ENCODE data around the gene WDPCP. TPM values are rescaled to one million over a fixed set of nuclear protein-coding genes. Genes with fewer than 3 reads are reported as not detected.

The WDPCP gene
- polyA plus RNA-seq, 1 donor from 2014 or later = 8.9 TPM

DNA sequence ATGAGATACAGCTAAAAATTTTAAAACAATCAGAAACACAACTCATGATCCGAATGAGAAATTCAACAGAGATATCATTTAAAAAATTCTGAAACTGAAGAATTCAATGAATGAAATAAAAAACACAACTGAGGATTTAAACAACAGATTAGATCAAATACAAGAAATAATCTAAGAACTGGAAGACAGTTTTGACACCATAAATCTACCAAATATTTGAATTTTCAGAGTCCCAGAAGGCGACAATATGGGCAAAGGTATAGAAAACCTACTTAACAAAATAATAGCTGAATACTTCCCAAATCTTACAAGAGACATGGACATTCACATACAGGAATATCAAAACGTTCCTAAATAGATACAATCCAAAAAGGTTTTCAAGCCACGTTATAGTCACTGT, 315.7 kb downstream of the WDPCP start:
- TF ChIP-seq SMC3 (conservative IDR thresholded peaks at IDR 0.05; ENCODE audit: poor library complexity) (no peak), EP300 (conservative IDR thresholded peaks at IDR 0.05; ENCODE audit: poor library complexity, severe bottlenecking) (no peak), TAF1 (IDR thresholded peaks at IDR 0.05; ENCODE audit: low read depth) (no peak), MXI1 (conservative IDR thresholded peaks at IDR 0.05; ENCODE audit: poor library complexity, severe bottlenecking) (no peak), CTCF (IDR thresholded peaks at IDR 0.05; ENCODE audit: poor library complexity, severe bottlenecking) (no peak), EZH2 (IDR thresholded peaks at IDR 0.05; ENCODE audit: borderline replicate concordance, insufficient read depth, low read length, poor library complexity, severe bottlenecking) (no peak), RAD21 (conservative IDR thresholded peaks at IDR 0.05) (no peak), REST (IDR thresholded peaks at IDR 0.05; ENCODE audit: borderline replicate concordance) (no peak), POLR2AphosphoS5 (IDR thresholded peaks at IDR 0.05) (no peak)
- Histone ChIP-seq H3K9me3 (ENCODE audit: low read length) (no peaks in the 10 kb centered on the region), H3K4me2 (ENCODE audit: low read length) (no peak overlapping the region), H2AFZ (ENCODE audit: low read depth, low read length) (no peak overlapping the region), H3K27ac (ENCODE audit: low read length) (no peak overlapping the region), H3K9me2 (ENCODE audit: insufficient read depth, low read length) (no peaks in the 10 kb centered on the region), H3K4me3 (ENCODE audit: low read length) (no peak overlapping the region), H3K27me3 (ENCODE audit: insufficient read depth, low read depth, low read length) (no peaks in the 10 kb centered on the region), H3K79me2 (replicated peaks; ENCODE audit: insufficient read depth, low read length) (no peaks in the 10 kb centered on the region), H3K9ac (ENCODE audit: low read length) (no peak overlapping the region), H4K20me1 (ENCODE audit: insufficient read depth) (no peaks in the 10 kb centered on the region), H3F3A (ENCODE audit: insufficient read depth, low read length, poor library complexity, severe bottlenecking) (no peaks in the 10 kb centered on the region), H3K36me3 (ENCODE audit: insufficient read depth, low read length) (no peaks in the 10 kb centered on the region)

GRCh38 chr2:63270717-63271116, 317.6 kb downstream of the WDPCP start:
- no peak for TF ChIP-seq REST (IDR thresholded peaks at IDR 0.05; ENCODE audit: borderline replicate concordance)
- TF ChIP-seq TAF1 (IDR thresholded peaks at IDR 0.05; ENCODE audit: low read depth) = no peak
- TF ChIP-seq RAD21 (conservative IDR thresholded peaks at IDR 0.05) = no peak
- no peak for TF ChIP-seq POLR2AphosphoS5 (IDR thresholded peaks at IDR 0.05)
- no peak for TF ChIP-seq MXI1 (conservative IDR thresholded peaks at IDR 0.05; ENCODE audit: poor library complexity, severe bottlenecking)
- TF ChIP-seq CTCF (IDR thresholded peaks at IDR 0.05; ENCODE audit: poor library complexity, severe bottlenecking) = no peak
- TF ChIP-seq SMC3 (conservative IDR thresholded peaks at IDR 0.05; ENCODE audit: poor library complexity) = no peak
- no peak for TF ChIP-seq EZH2 (IDR thresholded peaks at IDR 0.05; ENCODE audit: borderline replicate concordance, insufficient read depth, low read length, poor library complexity, severe bottlenecking)
- TF ChIP-seq EP300 (conservative IDR thresholded peaks at IDR 0.05; ENCODE audit: poor library complexity, severe bottlenecking) = no peak
- Histone ChIP-seq H3K79me2 (replicated peaks; ENCODE audit: insufficient read depth, low read length) (no peaks in the 10 kb centered on the region), H3K9ac (ENCODE audit: low read length) (no peak overlapping the region), H3K4me3 (ENCODE audit: low read length) (no peak overlapping the region), H3K4me2 (ENCODE audit: low read length) (no peak overlapping the region), H3F3A (ENCODE audit: insufficient read depth, low read length, poor library complexity, severe bottlenecking) (no peaks in the 10 kb centered on the region), H4K20me1 (ENCODE audit: insufficient read depth) (no peaks in the 10 kb centered on the region), H3K9me2 (ENCODE audit: insufficient read depth, low read length) (no peaks in the 10 kb centered on the region), H3K9me3 (ENCODE audit: low read length) (no peaks in the 10 kb centered on the region), H2AFZ (ENCODE audit: low read depth, low read length) (no peak overlapping the region), H3K27me3 (ENCODE audit: insufficient read depth, low read depth, low read length) (no peaks in the 10 kb centered on the region), H3K27ac (ENCODE audit: low read length) (no peak overlapping the region), H3K36me3 (ENCODE audit: insufficient read depth, low read length) (no peaks in the 10 kb centered on the region)

All from neural cell (in vitro differentiated cells).